IPS-20b (cell line): ENCODE results near the gene VGF.
A peak's percentile ranks its signal among the peaks of the same experiment; 100 is the strongest.
"Not testable (repeated sequence)": the region's sequence is repeated elsewhere in the genome, so short reads cannot be mapped to it uniquely, and the experiment has no call there.

Experiments
- H3K27ac ChIP-seq: one replicate; pipeline ENCODE4 v1.5.1; 2013; ENCODE audit warnings: low read length
- H3K27me3 ChIP-seq: 2 replicates; pipeline ENCODE4 v1.6.1; 2013; ENCODE audit warnings: mild to moderate bottlenecking, low read length, inconsistent platforms; ENCODE audit not compliant: insufficient read depth
- H3K36me3 ChIP-seq: 2 replicates; pipeline ENCODE4 v1.6.1; 2013; ENCODE audit warnings: low read depth, mild to moderate bottlenecking, inconsistent platforms, low read length, moderate library complexity; ENCODE audit not compliant: insufficient read depth
- H3K4me1 ChIP-seq: 2 replicates; pipeline ENCODE4 v1.6.1; 2013; ENCODE audit warnings: mild to moderate bottlenecking, control low read depth, inconsistent platforms, low read length, moderate library complexity; ENCODE audit not compliant: insufficient read depth
- H3K4me3 ChIP-seq: 2 replicates; pipeline ENCODE4 v1.5.1; 2013; ENCODE audit warnings: mild to moderate bottlenecking, low read length, inconsistent platforms
- H3K9ac ChIP-seq: 2 replicates; pipeline ENCODE4 v1.6.1; 2013; ENCODE audit warnings: low read depth, mild to moderate bottlenecking, inconsistent platforms, low read length, moderate library complexity
- H3K9me3 ChIP-seq: 2 replicates; pipeline ENCODE4 v1.6.1; 2013; ENCODE audit warnings: mild to moderate bottlenecking, low read depth, low read length, inconsistent platforms; ENCODE audit not compliant: insufficient read depth

The VGF gene

DNA sequence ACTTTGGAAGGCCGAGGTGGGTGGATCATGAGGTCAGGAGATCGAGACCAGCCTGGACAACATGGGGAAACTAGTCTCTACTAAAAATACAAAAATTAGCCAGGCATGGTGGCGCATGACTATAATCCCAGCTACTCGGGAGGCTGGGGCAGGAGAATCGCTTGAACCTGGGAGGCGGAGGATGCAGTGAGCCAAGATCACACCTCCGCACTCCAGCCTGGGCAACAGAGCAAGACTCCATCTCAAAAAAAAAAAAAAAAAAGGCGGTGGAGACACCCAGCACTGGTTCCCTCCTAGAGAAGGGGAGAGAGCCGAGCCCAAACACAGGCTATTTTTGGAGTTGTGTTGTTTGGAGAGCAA, 43.8 kb downstream of the VGF start:
- H3K9ac ChIP-seq = peak overlapping the region; percentile 31; the same call in 1 of the 2 replicates
- H3K36me3 ChIP-seq, H3K9me3 ChIP-seq, H3K4me3 ChIP-seq, H3K27me3 ChIP-seq: not testable (repeated sequence)
- peak overlapping the region; percentile 12 for H3K27ac ChIP-seq
- peaks cover 14% of the 10 kb centered on the region; the same call in 1 of the 2 replicates for H3K4me1 ChIP-seq

DNA sequence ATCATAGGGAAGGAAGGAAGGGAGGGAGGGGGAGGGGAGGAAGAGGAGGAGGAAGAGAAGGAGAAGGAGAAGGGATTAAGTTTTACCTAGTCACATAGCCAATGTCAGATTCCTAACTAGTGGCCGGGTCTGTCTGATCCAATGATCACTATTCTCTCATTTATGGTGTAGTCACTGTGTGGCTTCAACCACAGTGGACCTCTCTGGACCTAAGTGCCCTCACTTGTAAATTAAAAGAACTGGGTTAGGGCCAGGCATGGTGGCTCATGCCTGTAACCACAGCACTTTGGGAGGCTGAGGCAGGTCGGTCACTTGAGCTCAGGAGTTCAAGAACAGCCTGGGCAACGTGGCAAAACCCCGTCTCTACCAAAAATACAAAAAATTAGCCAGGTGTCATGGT, 45.1 kb downstream of the VGF start:
- Histone ChIP-seq H3K36me3 (no peaks in the 10 kb centered on the region), H3K4me3 (no peak overlapping the region), H3K4me1 (peaks cover 9% of the 10 kb centered on the region; the same call in 1 of the 2 replicates), H3K27me3 (no peaks in the 10 kb centered on the region), H3K9ac (no peak overlapping the region), H3K27ac (no peak overlapping the region), H3K9me3 (no peaks in the 10 kb centered on the region)

- no peak overlapping the region for H3K9ac ChIP-seq
- no peak overlapping the region for H3K4me3 ChIP-seq
- H3K9me3 ChIP-seq = no peaks in the 10 kb centered on the region
- H3K27me3 ChIP-seq = no peaks in the 10 kb centered on the region
- H3K27ac ChIP-seq = no peak overlapping the region
- H3K4me1 ChIP-seq = peaks cover 9% of the 10 kb centered on the region; the same call in 1 of the 2 replicates
- H3K36me3 ChIP-seq = no peaks in the 10 kb centered on the region
Observed at GRCh38 chr7:101119876-101120275, 45.5 kb downstream of the VGF start.

DNA sequence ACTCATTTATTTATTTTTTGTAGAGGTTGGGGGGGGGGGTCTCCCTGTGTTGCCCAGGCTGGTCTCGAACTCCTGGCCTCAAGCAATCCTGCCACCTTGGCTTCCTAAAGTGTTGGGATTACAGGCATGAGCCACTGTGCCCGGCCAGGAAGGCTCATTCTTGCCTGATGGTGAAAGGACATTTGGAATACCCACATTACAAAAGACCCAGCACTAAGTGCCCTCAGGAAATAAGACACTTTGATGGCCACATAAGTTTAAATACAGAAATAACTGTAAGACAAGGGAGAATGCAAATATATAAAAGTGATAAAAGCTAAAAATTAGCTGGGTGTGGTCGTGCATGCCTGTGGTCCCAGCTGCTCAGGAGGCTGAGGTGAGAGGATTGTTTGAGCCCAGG, 46.5 kb downstream of the VGF start:
- no peak overlapping the region for H3K4me3 ChIP-seq
- no peaks in the 10 kb centered on the region for H3K9me3 ChIP-seq
- H3K4me1 ChIP-seq = peaks cover 9% of the 10 kb centered on the region; the same call in 1 of the 2 replicates
- H3K27me3 ChIP-seq = no peaks in the 10 kb centered on the region
- H3K27ac ChIP-seq = no peak overlapping the region
- no peaks in the 10 kb centered on the region for H3K36me3 ChIP-seq
- no peak overlapping the region for H3K9ac ChIP-seq

DNA sequence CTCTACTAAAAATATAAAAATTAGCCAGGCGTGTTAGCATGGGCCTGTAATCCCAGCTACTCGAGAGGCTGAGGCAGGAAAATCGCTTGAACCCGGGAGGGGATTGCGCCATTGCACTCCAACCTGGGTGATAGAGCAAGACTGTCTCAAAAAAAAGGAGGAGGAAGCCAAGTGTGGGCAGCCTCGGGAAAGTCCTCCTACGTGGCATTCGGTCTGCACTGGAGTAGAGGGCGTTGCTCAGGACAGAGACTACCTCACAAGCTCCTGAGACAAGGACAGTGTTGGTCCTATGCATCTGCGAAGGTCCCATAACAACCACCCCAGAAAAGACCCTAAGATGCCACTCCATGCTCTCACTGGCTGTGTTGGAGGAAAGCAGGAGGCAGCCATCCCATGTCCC, 48.5 kb downstream of the VGF start:
- H3K9ac ChIP-seq = no peak overlapping the region
- no peaks in the 10 kb centered on the region for H3K9me3 ChIP-seq
- no peak overlapping the region for H3K4me3 ChIP-seq
- no peaks in the 10 kb centered on the region for H3K36me3 ChIP-seq
- H3K27ac ChIP-seq = no peak overlapping the region
- H3K4me1 ChIP-seq = peaks cover under 1% of the 10 kb centered on the region; the same call in 1 of the 2 replicates
- no peaks in the 10 kb centered on the region for H3K27me3 ChIP-seq

DNA sequence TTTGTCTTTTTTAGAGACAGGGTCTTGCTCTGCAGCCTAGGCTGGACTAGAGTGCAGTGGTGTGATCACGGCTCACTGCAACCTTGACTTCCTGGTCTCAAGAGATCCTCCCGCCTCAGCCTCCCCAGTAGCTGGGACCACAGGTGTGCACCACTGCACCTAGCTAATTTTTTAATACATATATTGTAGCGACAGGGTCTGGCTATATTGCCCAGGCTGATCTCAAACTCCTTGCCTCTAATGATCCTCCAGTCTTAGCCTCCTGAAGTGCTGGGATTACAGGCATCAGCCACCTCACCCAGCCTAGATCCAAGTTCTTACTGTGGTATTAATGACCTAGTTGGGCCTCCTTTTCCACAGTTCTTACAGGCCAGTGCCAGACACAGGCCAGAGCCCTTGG, 50.2 kb downstream of the VGF start:
- H3K4me3 ChIP-seq = no peak overlapping the region
- no peak overlapping the region for H3K27ac ChIP-seq
- no peaks in the 10 kb centered on the region for H3K4me1 ChIP-seq
- H3K9ac ChIP-seq = no peak overlapping the region
- H3K27me3 ChIP-seq = no peaks in the 10 kb centered on the region
- H3K9me3 ChIP-seq = no peaks in the 10 kb centered on the region
- no peaks in the 10 kb centered on the region for H3K36me3 ChIP-seq

- H3K27me3 ChIP-seq = no peaks in the 10 kb centered on the region
- no peaks in the 10 kb centered on the region for H3K4me1 ChIP-seq
- H3K27ac ChIP-seq = no peak overlapping the region
Observed at GRCh38 chr7:101114492-101114891, 50.9 kb downstream of the VGF start.

GRCh38 chr7:101113836-101114235, 51.5 kb downstream of the VGF start:
- Histone ChIP-seq H3K4me1 (no peaks in the 10 kb centered on the region), H3K9me3 (no peaks in the 10 kb centered on the region), H3K27ac (no peak overlapping the region), H3K27me3 (no peaks in the 10 kb centered on the region), H3K4me3 (no peak overlapping the region), H3K36me3 (no peaks in the 10 kb centered on the region), H3K9ac (no peak overlapping the region)

More at GRCh38 chr7:101114492-101114891, 50.9 kb downstream of the VGF start:
- Histone ChIP-seq H3K9me3 (no peaks in the 10 kb centered on the region), H3K36me3 (no peaks in the 10 kb centered on the region), H3K9ac (no peak overlapping the region), H3K4me3 (no peak overlapping the region)

GRCh38 chr7:101113140-101113539, 52.2 kb downstream of the VGF start:
- not testable (repeated sequence) for H3K27me3 ChIP-seq, H3K27ac ChIP-seq, H3K36me3 ChIP-seq, H3K9me3 ChIP-seq, H3K4me1 ChIP-seq, H3K9ac ChIP-seq, H3K4me3 ChIP-seq
